NCI-H187 treated with DMSO at 0.1 percent for 48 hours (cell line): ENCODE measurements around the gene NAE1.
"Not testable (repeated sequence)": the region's sequence is repeated elsewhere in the genome, so short reads cannot be mapped to it uniquely, and the experiment has no call there.

Experiments
- DNase-seq: peaks from one replicate; lab custom pipeline; 2025; lab: John Stamatoyannopoulos, UW

Gene NAE1

DNA sequence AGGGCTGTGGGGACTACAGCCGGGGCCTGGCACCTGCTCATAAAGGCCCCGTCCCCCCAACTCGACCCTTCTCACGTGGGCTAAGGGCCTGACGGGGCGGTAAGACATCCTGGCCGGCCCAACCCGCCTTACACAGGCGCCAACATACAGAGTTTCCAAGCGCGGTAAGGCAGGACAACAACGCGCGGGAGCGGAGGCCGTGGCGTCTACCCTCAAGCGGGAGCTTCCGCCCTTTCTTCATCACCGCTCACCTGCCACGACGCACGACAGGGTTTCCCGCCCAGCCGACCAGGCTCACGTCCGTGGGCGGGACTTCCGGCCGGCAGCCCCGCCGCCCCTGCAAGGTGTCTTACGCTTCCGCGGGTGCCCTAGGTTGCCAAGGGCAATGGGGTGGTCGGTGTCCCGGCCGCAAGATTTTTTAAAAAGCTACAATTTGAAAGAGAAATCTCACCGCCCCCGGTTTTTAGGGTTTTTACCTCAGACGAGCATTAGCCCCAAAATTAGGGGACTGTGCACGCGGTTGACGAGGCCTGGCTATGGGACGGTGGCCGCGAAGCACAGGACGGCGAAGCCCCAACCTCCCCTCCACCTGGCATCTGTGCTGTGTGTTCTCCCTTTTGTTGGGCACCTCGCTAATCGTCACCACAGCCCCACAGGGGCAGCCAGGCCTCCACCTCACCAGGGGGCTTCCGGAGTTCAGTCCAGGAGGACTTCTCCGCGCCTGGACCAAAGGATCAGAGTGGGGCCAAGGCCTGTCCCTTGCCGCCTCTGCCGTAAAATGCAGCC, 29.3 kb downstream of the NAE1 start, which contains the start of gene TERB1:
TERB1 (minus strand) TSS at position 265 of the 786 bp plus-strand sequence. CDS start 4,786 bp downstream, outside the sequence.
- no peak for DNase-seq

DNA sequence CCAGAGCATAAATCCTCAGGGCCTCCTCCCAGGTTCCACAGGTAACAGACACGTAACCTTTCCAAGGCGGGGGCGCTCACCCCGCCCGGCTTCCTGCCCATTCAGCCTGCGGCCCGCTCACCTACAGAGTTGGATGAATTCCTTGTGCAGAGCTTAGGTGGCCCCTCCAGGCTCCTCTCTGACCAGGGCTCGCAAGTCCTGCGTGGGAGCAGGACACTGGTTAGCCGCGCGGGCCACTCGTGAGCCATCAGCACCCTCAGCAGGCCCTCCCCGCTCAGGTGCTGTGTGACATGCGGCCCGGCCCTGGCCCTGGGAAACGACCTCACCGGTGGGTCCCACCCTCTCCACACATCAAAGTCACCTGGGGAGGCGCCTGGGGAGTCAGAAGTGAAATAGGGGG, 29.9 kb downstream of the NAE1 start:
- no peak for DNase-seq

DNA sequence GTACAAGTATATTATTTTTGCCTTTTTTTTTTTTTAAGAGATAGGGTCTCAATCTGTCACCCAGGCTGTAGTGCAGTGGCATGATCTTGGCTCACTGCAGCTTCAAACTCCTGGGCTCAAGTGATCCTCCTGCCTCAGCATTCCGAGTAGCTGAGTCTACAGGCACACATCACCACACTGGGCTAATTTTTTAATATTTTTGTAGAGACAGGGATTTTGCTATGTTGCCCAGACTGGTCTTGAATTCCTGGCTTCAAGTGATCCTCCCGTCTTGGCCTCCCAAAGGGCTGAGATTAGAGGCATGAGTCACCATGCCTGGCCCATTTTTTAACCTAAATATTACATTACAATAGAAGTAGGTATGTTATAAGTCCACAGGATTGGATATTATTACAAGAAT, 32.6 kb downstream of the NAE1 start:
- DNase-seq: no peak

DNA sequence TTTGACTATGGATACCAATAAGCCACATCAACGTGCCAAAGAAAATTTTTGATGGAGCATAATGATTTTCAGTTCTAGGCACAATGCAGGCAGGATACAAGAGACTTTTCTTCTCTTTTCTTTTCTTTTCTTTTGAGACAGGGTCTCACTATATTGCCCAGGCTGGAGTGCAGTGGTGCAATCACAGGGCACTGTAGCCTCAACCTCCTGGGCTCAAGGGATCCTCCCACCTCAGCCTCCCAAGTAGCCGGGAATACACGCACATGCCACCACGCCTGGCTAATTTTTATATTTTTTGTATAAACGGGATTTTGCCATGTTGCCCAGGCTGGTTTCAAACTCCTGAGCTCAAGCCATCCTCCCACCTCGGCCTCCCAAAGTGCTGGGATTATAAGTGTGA, 36.8 kb downstream of the NAE1 start:
- DNase-seq: not testable (repeated sequence)

DNA sequence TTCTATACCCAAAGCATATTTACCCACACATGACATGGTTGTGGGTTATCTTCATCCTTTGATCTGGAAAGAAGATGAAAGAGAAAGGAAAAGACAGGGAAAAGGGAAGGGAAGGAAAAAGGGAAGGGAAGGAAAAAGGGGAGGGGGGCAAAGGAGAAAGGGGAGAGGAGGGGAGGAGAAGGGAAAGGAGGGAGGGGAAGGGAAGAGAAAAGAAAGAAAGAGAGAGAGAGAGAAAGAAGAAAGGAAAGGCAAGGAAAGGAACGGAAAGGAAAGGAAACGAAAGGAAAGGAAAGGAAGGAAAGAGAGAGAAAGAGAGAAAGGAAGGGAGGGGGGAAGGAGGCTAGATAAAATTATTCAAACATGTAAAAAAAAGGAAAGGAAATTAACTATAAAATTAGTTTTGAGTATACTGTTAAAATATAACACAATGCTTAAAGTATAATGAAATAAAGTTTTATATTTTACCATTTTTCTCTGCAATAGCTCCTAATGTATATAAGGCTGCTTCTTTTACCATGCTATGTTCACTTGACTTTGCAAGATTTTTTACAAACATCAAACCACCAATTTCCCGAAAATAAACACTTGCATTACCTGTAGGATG, 40.5 kb downstream of the NAE1 start:
- no peak for DNase-seq

DNA sequence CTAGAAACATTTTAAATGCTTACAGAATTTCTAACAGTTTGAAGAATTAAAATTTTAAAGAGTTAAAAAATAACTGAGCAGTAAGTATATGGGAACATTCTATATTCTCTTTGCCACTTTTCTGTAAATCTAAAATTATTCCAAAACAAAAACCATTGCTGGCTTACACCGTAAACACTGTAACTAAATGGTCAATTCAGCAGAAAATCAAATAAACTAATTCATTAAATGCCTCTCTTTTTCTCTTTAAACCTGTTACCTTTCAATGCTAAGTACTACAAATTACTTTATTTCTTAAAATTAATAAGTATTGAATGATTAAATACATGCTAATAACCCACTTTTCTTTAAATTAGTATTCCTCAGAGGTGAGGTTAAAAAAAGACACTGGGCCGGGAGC, 43.3 kb downstream of the NAE1 start:
- DNase-seq: no peak

DNA sequence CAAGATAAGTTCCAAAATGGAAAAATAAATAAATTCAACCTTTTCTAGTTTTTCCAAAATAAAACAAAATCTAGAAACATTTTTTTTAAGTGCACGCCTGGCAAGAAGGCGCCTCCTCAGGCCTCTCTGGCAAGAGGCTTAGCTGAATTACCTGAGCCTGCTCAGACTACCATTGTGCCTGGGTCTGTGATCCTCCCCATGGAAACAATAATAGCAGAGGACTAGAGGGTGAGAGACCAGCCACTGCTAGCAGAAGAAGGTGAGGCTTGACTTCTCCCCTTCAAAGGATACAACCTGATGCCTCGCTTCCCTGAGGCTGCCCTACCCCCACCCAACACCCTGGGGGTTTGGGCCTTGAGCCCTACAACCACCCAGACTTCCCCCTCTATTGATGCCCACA, 44.2 kb downstream of the NAE1 start:
- no peak for DNase-seq

DNA sequence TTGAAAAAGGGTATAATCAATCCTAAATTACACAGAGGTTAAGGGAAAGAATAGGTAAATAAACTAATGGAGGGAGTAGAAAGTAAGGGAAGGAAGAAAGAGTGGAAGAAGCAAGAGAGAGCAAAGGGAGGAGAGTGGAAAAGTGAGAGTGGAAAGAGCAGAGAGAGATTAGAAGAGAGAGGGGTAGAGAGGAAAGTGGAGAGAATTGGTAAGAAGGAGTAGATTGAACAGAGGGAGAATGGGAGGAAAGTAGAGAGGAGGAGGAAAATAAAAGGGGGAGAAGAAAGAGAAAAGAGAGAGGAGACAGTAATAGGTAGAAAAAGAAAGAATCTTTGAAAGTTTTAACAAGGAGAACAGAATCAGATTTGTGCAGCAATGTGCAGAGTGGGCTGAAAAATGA, 54.3 kb downstream of the NAE1 start:
- DNase-seq: no peak

DNA sequence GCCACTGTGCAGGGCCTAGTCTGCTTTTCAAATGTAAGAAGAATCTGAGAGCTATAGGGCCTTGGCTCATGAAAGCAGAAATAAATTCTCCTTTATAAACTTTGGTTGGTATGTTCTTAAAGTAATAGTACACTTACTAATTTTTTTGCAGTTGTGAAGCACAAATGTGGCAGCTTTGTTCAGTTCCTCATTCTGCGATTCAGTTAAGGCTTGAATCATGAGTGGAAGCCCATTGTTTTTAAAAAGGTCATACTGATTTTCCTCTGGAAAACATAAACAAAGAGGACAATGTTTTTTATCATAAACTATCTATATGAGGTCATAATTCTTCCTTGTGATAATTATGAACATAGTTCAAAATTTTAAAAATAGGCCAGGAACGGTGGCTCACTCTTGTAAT, 55.8 kb downstream of the NAE1 start:
- no peak for DNase-seq

DNA sequence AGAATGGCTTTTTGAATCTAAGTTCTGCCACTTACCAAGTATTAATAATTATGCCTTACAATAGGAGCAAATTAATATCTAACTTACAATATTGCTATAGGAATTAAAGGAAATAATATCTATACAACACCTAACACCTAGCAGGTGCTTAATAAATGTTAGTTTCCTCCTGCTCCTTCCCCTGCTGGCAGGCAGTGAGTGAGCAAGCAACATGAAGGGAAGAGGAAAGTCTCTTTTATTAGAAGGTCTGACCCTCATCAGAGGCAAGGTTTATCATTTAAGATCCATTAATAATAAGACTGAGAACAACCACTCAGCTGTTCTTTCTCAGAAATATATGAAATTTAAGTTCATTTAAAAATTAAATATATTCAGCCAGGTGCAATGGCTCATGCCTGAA, 72.7 kb downstream of the NAE1 start:
- DNase-seq: no peak

DNA sequence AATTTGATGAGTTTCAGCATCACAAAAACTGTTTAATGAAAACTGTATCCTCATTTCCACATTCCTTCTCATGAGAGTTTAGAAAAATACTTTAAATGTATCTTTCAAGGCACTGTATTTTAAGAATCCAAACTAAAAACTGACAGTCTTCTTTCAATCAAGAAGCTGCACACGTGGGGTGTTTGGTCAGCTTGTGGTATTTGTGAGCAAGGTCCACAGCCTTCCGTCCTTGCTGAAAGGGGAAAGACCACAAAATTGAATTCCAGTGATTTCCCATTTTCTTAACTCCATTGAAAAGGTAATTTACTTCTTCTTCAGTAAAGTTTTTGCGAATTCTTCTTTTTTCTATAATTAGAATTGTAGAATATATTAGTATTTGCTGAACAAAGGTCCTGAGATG, 76.0 kb downstream of the NAE1 start:
- no peak for DNase-seq

DNA sequence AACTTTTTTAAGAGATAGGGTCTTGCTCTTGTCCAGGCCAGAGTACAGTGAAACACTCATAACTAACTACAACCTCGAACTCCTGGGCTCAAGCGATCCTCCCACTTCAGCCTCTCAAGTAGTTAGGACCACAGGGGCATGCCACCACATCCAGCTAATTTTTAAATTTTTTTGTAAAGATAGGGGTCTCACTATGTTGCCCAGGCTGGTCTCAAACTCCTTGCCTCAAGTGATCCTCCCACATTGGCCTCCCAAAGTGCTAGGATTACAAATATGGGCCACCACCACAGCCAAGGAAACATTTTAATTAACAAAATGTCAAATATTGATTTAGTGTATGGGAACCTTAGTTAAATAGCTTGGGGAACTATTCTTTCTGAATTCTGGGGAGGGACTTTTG, 76.6 kb downstream of the NAE1 start:
- no peak for DNase-seq

DNA sequence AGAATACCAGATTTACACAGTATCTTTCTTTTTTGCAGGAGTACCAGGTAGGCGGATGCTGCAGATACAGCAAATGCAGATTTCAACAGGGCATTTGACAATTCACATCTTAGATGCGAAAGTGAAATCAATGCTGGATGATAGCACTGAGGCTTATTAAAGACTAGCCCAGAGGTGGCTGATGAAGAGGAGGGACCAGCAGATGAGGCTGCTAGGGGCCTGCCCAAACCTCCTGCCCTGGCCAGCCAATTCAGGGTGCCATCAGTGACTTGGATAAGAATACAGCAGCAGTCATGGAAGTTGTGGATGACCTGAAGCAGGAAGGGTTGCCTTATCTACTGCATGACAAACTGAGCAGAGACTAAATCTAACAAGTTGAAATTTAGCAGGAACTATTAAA, 77.8 kb downstream of the NAE1 start:
- no peak for DNase-seq
